ENCODE measurements around the gene EXOC6B. TPM values are rescaled to one million over a fixed set of nuclear protein-coding genes. Genes with fewer than 3 reads are reported as not detected.

EXOC6B gene
- 14.1 and 27.4 TPM in 2 replicates for total RNA-seq

DNA sequence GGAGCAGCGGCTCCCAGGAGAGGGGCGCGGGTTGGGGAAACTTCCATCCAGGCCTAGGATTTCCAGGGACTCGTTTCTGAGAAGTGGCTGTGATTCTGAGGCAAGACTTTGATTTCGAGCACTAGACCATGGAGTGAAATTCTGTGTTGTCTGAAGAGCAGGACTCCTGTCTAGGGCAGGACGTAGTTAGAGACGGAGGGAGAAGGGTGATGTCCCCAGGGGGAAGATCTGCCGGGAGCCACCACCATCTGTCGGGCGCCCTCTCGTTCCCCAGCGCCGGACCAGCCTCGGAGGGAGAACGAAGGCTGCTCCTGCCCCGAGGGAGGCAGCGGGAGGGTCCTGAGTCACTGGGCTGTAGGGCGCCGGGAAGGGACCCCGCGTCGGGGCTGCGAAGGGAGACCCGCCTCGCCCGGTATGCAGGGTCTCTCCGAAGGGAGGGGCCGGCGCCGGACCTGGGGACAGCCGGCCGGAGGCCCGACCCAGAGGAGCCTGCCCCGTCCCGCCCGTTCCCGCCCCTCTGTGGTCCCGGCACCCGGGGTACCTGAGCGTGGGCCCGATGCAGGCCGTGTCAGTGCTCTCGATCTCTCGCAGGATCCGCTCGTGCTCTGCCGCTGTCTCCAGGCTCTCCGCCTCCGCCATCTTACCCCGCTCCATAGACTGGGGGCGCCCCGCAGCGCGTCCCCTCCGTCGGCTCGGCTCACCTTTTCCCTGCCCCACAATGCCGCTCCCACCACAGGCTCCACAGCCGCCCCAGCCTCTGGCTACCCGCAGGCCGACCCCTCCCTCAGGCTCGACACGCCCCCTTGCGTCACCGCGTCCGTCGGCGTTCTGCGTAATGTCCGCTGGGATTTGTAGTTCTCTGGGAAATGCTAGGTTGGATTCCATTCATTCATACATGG lies at the start of gene EXOC6B:
Gene EXOC6B, minus strand, starts transcription at position 777 of the 899 bp plus-strand sequence.

DNA sequence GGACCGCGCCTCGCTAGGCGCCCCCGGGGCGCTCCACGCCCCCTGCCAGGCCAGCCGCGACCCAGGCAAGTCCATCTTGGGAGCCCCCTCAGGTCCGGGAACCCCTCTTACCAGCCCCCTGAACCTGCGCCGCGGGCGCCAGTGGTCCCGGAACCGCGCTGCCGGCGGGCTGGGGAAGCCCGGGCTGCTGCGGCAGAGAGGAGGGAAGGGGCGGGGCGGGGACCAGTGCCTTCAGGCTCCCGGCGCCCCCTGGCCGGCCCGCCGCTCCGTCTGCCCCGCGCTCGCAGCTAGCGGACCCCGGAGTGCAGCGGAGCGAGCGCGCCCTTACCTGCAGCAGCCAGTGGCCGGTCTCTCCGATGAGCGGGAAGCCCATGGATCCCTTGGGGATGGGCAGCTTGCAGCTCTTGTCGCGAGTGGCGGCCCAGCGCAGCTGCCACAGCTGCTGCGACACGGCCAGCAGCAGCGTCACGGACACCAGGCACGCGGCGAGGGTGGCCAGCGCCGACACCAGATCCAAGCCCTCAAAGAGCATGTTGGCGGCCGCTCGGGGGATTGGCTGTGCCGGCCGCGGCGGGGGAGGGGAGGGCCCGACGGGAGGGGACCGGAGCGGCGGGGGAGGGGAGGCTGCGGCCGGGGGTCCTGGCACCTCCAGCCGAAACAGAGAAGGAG lies 678.4 kb downstream of the EXOC6B start, which contains the start of gene CYP26B1:
Gene CYP26B1, minus strand, starts transcription at position 560 of the 669 bp plus-strand sequence. Its CDS starts 28 bp downstream, at position 532.

Other genes starting within 250 kb of the EXOC6B start
- gene SPR, start 61.4 kb upstream of the EXOC6B start, total RNA-seq = 32.9 and 43.2 TPM in 2 replicates
- not detected in 2 replicates for gene EMX1, start 91.5 kb upstream of the EXOC6B start, total RNA-seq
- 10.7 and 14.6 TPM in 2 replicates for gene SFXN5, start 245.7 kb upstream of the EXOC6B start, total RNA-seq